ENCODE data around the gene TTC17. TPM values are rescaled to one million over a fixed set of nuclear protein-coding genes. Genes with fewer than 3 reads are reported as not detected.

Gene TTC17
- total and polyA plus RNA-seq, 9 of the 15 experiments (the other 6 are each of a cell fraction or from before 2014, with no cell fraction given): 19.7 to 99.1 (median 53.3) TPM

DNA sequence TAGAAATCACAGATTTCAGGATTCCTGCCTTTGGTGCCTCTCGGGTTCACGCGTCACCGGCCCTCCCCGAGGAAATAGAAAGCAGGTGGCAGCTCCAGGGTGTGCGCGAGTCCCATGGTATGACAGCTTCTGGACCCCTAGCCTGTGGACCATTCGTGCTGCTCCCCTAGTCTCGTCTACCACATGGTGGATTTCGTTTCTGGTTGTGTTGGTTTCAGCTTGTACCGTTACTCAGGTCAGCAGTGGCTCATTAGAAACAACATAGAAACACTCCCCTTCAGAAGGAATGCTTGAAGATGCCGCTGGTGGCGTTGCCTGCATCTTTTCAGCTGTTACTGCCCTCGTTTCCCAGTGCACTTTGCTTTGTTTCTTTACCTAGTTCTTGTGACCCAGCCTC lies 700 bp downstream of the TTC17 start:
- in situ Hi-C loops (cut with MboI): no loop called here
- no peaks in the 10 kb centered on the region for H3K9me1 ChIP-seq (ENCODE audit: control insufficient read depth, insufficient read depth, low read length)
- FAIRE-seq: peak; percentile 59
- peak; percentile 64 for ATAC-seq
- peaks cover 28% of the 10 kb centered on the region for H3K36me3 ChIP-seq (ENCODE audit: control insufficient read depth, insufficient read depth, low read length)
- peak overlapping the region; percentile 97 for H3K4me3 ChIP-seq
- peak in 2 of 4 experiments; percentile 37 to 57 for DNase-seq (ENCODE audit: extremely low read depth in 1 of 4, low spot score in 3 of 4)
- H4K20me1 ChIP-seq (replicated peaks; ENCODE audit: control insufficient read depth, insufficient read depth, low read length): no peaks in the 10 kb centered on the region; the same call in 1 of the 2 replicates
- H3K9ac ChIP-seq (ENCODE audit: insufficient read depth in 1 of 2, low read depth in 2 of 2, low read length in 2 of 2): peak overlapping the region; percentile 90 to 99
- peak overlapping the region; percentile 90 for H3K27ac ChIP-seq (ENCODE audit: extremely low read depth, low read depth, low read length)
- CTCF ChIA-PET (ENCODE audit: low intra/inter-chr PET ratio): no interaction called here
- intact Hi-C loops (cut with micrococcal nuclease): loop anchor here (1.0 kb wide), 1 partner anchor 47 kb away; no protein-coding TSS in a partner anchor
- POLR2A ChIA-PET: interaction anchor here (0.7 to 2.5 kb wide), 8 partner anchors 8 to 47 kb away, joined by 3 to 19 read pairs (median 5); partner anchors contain the start of gene API5
- H3K4me1 ChIP-seq (replicated peaks in 1 of 2; ENCODE audit: control insufficient read depth in 2 of 2, insufficient read depth in 2 of 2, low read length in 2 of 2): peaks cover 0 to 13% of the 10 kb centered on the region in 2 experiments; a peak in 2 of 5 replicates
- peak overlapping the region; percentile 97 for H3K4me2 ChIP-seq (ENCODE audit: insufficient read depth, low read length)
- peaks cover 65% of the 10 kb centered on the region for H3K79me2 ChIP-seq (ENCODE audit: control insufficient read depth, insufficient read depth, low read length)
- under 1% methylated on average over 14 of the region's 14 CpGs for WGBS (ENCODE audit: insufficient coverage, low coverage, missing lambda C conversion rate)
- no TSS peak for BruUV-seq (replicated peaks)
- no peaks in the 10 kb centered on the region for H3K9me3 ChIP-seq (replicated peaks; ENCODE audit: control insufficient read depth, insufficient read depth, low read depth, low read length)
- H3K27me3 ChIP-seq (ENCODE audit: control insufficient read depth in 2 of 2, insufficient read depth in 2 of 2, low read length in 2 of 2): no peaks in the 10 kb centered on the region
- peak overlapping the region; percentile 97 for H2AFZ ChIP-seq (ENCODE audit: low read depth, low read length)
- TF ChIP-seq FOXK2 (conservative IDR thresholded peaks at IDR 0.05 in 1 of 2, IDR thresholded peaks at IDR 0.05 in 1 of 2; ENCODE audit: low read depth in 2 of 2) (0 out of 4 replicates have a peak, but pooled peaks of 1 of the 2 experiments have one; percentile 11), NKRF (IDR thresholded peaks at IDR 0.05; ENCODE audit: borderline replicate concordance) (0 out of 2 replicates have a peak, but pooled peaks have one; percentile 16), KAT7 (CRISPR knock-in tag; IDR thresholded peaks at IDR 0.05; ENCODE audit: borderline replicate concordance) (peak; percentile 2; the same call in 1 of the 2 replicates), ZNF239 (CRISPR knock-in tag; IDR thresholded peaks at IDR 0.05) (no peak), HDAC1 (IDR thresholded peaks at IDR 0.05) (peak in 1 of 2 experiments; percentile 8; a peak in 1 of 4 replicates), SIN3A (IDR thresholded peaks at IDR 0.05; ENCODE audit: borderline replicate concordance in 2 of 2, control insufficient read depth in 1 of 2, low read depth in 2 of 2, low read length in 2 of 2) (peak in 1 of 2 experiments; percentile 17; a peak in 1 of 4 replicates), ZNF79 (CRISPR knock-in tag; IDR thresholded peaks at IDR 0.05; ENCODE audit: low read depth) (no peak), FOXA1 (IDR thresholded peaks at IDR 0.05; ENCODE audit: borderline replicate concordance) (no peak)
- TF ChIP-seq, protein P1, sequence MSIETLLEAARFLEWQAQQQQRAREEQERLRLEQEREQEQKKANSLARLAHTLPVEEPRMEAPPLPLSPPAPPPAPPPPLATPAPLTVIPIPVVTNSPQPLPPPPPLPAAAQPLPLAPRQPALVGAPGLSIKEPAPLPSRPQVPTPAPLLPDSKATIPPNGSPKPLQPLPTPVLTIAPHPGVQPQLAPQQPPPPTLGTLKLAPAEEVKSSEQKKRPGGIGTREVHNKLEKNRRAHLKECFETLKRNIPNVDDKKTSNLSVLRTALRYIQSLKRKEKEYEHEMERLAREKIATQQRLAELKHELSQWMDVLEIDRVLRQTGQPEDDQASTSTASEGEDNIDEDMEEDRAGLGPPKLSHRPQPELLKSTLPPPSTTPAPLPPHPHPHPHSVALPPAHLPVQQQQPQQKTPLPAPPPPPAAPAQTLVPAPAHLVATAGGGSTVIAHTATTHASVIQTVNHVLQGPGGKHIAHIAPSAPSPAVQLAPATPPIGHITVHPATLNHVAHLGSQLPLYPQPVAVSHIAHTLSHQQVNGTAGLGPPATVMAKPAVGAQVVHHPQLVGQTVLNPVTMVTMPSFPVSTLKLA (conservative IDR thresholded peaks at IDR 0.05): 0 out of 4 replicates have a peak, but pooled peaks of 1 of the 2 experiments have one; percentile 54
- TF ChIP-seq, protein P2, sequence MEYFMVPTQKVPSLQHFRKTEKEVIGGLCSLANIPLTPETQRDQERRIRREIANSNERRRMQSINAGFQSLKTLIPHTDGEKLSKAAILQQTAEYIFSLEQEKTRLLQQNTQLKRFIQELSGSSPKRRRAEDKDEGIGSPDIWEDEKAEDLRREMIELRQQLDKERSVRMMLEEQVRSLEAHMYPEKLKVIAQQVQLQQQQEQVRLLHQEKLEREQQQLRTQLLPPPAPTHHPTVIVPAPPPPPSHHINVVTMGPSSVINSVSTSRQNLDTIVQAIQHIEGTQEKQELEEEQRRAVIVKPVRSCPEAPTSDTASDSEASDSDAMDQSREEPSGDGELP (CRISPR knock-in tag; IDR thresholded peaks at IDR 0.05; ENCODE audit: borderline replicate concordance): 0 out of 2 replicates have a peak, but pooled peaks have one; percentile 1
- TF ChIP-seq, protein P3, sequence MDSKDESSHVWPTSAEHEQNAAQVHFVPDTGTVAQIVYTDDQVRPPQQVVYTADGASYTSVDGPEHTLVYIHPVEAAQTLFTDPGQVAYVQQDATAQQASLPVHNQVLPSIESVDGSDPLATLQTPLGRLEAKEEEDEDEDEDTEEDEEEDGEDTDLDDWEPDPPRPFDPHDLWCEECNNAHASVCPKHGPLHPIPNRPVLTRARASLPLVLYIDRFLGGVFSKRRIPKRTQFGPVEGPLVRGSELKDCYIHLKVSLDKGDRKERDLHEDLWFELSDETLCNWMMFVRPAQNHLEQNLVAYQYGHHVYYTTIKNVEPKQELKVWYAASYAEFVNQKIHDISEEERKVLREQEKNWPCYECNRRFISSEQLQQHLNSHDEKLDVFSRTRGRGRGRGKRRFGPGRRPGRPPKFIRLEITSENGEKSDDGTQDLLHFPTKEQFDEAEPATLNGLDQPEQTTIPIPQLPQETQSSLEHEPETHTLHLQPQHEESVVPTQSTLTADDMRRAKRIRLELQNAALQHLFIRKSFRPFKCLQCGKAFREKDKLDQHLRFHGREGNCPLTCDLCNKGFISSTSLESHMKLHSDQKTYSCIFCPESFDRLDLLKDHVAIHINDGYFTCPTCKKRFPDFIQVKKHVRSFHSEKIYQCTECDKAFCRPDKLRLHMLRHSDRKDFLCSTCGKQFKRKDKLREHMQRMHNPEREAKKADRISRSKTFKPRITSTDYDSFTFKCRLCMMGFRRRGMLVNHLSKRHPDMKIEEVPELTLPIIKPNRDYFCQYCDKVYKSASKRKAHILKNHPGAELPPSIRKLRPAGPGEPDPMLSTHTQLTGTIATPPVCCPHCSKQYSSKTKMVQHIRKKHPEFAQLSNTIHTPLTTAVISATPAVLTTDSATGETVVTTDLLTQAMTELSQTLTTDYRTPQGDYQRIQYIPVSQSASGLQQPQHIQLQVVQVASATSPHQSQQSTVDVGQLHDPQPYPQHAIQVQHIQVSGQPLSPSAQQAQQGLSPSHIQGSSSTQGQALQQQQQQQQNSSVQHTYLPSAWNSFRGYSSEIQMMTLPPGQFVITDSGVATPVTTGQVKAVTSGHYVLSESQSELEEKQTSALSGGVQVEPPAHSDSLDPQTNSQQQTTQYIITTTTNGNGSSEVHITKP (IDR thresholded peaks at IDR 0.05; ENCODE audit: partially characterized antibody): peak; percentile 58

Data from K562 (cell line).